ENCODE measurements around the gene STRA6. TPM values are rescaled to one million over a fixed set of nuclear protein-coding genes. Genes with fewer than 3 reads are reported as not detected.

Gene STRA6
- total RNA-seq, 1 experiment from 2014 or later, result 0.29 TPM

DNA sequence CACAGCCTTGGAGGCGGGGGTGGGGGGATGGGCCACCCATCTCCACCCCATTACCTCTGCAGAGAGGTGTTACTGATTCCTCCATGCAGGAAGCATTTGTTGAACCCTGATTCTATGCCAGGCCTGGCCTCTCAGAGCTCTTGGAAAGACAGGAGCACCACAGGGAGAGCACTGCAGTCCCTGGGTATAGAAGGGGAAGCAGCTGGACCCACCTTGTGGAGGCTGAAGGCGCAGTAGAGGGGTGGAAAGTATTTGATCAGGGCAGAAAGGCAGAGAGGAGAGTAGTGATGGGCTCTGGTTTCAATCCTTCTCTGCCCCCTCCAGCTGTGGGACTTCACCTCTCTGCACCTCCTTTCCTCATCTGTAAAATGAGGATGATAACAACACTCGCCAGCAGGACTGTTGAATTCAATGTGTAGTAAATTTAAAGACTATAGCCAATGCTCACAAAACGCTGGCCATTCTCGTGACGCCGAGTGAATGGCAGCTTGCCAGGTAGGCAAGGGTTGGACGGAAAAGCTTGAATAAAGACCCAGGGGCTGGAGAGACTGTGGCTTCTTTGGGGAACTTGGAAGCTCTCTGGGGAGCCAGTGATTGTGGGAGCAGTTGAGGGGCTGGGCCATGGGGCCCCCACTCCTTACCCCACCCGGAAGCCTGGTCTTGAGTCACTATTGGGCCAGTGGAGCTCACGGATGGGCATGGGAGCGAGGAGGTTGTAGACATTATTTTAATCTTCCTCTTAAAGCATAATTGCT lies 25.6 kb upstream of the STRA6 start:
- ATAC-seq (no peak), DNase-seq (no peak)
- H3K4me3 ChIP-seq (ENCODE audit: low read length), result no peak overlapping the region
- H3K4me2 ChIP-seq (ENCODE audit: low read length), result no peak overlapping the region
- no peaks in the 10 kb centered on the region for H3K27me3 ChIP-seq (ENCODE audit: low read length)
- TF ChIP-seq, protein P1, sequence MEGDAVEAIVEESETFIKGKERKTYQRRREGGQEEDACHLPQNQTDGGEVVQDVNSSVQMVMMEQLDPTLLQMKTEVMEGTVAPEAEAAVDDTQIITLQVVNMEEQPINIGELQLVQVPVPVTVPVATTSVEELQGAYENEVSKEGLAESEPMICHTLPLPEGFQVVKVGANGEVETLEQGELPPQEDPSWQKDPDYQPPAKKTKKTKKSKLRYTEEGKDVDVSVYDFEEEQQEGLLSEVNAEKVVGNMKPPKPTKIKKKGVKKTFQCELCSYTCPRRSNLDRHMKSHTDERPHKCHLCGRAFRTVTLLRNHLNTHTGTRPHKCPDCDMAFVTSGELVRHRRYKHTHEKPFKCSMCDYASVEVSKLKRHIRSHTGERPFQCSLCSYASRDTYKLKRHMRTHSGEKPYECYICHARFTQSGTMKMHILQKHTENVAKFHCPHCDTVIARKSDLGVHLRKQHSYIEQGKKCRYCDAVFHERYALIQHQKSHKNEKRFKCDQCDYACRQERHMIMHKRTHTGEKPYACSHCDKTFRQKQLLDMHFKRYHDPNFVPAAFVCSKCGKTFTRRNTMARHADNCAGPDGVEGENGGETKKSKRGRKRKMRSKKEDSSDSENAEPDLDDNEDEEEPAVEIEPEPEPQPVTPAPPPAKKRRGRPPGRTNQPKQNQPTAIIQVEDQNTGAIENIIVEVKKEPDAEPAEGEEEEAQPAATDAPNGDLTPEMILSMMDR (conservative IDR thresholded peaks at IDR 0.05; ENCODE audit: low read depth, low read length), result no peak
- no peak for TF ChIP-seq EZH2 (IDR thresholded peaks at IDR 0.05; ENCODE audit: low read length, unreplicated experiment)
- no peaks in the 10 kb centered on the region for H3K4me1 ChIP-seq (ENCODE audit: insufficient read depth, low read length)
- H3K9me2 ChIP-seq (replicated peaks; ENCODE audit: low read length), result no peaks in the 10 kb centered on the region
- H3K27ac ChIP-seq (ENCODE audit: low read length), result no peak overlapping the region
- intact Hi-C loops (cut with micrococcal nuclease), result no loop called here
- no peaks in the 10 kb centered on the region for H3F3A ChIP-seq (ENCODE audit: low read length, unreplicated experiment)
- BruUV-seq (replicated peaks), result no TSS peak
- H3K9ac ChIP-seq (ENCODE audit: low read length), result no peak overlapping the region
- POLR2A ChIA-PET (ENCODE audit: unreplicated experiment), result no interaction called here
- no peaks in the 10 kb centered on the region for H3K36me3 ChIP-seq (ENCODE audit: low read depth, low read length)
- H4K20me1 ChIP-seq (ENCODE audit: low read length), result no peaks in the 10 kb centered on the region
- CTCF ChIA-PET, result no interaction called here
- H2AFZ ChIP-seq (ENCODE audit: low read length), result no peak overlapping the region
- no peaks in the 10 kb centered on the region for H3K79me2 ChIP-seq (ENCODE audit: low read length)
- H3K9me3 ChIP-seq (ENCODE audit: low read length), result no peaks in the 10 kb centered on the region

DNA sequence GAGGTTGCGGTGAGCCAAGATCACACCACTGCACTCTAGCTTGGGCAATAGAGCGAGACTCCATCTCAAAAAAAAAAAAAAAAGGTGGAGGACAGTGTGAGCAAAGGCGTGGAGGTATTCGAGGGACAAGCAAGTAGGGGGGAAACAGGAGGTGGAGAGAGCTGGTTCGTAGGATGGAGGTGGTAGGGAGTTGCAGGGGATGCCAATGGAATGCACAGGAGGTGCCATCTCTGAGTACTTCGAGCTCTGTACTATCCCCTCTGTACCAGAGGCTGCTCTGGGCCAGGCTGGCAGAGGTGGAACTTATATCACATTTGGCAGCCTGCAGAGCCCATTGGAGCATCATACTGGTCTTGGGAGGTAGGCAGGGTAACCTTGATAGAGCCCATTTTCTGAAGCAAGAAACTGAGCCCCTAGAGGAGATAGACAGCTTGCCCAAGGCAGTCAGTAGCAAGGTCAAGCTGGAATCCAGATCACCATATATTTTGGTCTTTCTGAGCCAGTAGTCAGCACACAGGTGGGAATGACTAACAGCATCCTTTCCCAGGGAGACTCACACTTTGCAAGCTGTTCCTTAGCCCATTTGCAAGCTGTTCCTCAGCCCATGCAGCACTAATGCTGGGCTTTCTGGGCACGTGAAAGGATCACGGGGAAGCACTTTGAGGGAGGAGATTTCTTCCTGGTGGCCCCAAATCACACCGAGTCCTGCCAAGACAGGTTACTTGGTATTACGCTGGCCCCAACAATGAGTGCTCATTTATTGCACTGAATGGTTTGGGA lies 24.4 kb upstream of the STRA6 start:
- no peaks in the 10 kb centered on the region for H3K36me3 ChIP-seq (ENCODE audit: low read depth, low read length)
- no peak overlapping the region for H3K27ac ChIP-seq (ENCODE audit: low read length)
- no peak overlapping the region for H3K4me3 ChIP-seq (ENCODE audit: low read length)
- H3F3A ChIP-seq (ENCODE audit: low read length, unreplicated experiment), result no peaks in the 10 kb centered on the region
- no peaks in the 10 kb centered on the region for H3K9me2 ChIP-seq (replicated peaks; ENCODE audit: low read length)
- no peaks in the 10 kb centered on the region for H3K9me3 ChIP-seq (ENCODE audit: low read length)
- TF ChIP-seq EZH2phosphoT487 (IDR thresholded peaks at IDR 0.05; ENCODE audit: borderline replicate concordance, low read length), result no peak
- TF ChIP-seq EZH2 (IDR thresholded peaks at IDR 0.05; ENCODE audit: low read length, unreplicated experiment), result no peak
- TF ChIP-seq, protein P1 (conservative IDR thresholded peaks at IDR 0.05; ENCODE audit: low read depth, low read length), result no peak
- no peaks in the 10 kb centered on the region for H3K79me2 ChIP-seq (ENCODE audit: low read length)
- H3K27me3 ChIP-seq (ENCODE audit: low read length), result no peaks in the 10 kb centered on the region
- ATAC-seq (no peak), DNase-seq (no peak)
- H3K4me1 ChIP-seq (ENCODE audit: insufficient read depth, low read length), result no peaks in the 10 kb centered on the region
- intact Hi-C loops (cut with micrococcal nuclease), result no loop called here
- ChIA-PET CTCF (no interaction called here), POLR2A (ENCODE audit: unreplicated experiment) (no interaction called here)
- H3K4me2 ChIP-seq (ENCODE audit: low read length), result no peak overlapping the region
- no peak overlapping the region for H2AFZ ChIP-seq (ENCODE audit: low read length)
- no TSS peak for BruUV-seq (replicated peaks)
- no peaks in the 10 kb centered on the region for H4K20me1 ChIP-seq (ENCODE audit: low read length)
- H3K9ac ChIP-seq (ENCODE audit: low read length), result no peak overlapping the region

DNA sequence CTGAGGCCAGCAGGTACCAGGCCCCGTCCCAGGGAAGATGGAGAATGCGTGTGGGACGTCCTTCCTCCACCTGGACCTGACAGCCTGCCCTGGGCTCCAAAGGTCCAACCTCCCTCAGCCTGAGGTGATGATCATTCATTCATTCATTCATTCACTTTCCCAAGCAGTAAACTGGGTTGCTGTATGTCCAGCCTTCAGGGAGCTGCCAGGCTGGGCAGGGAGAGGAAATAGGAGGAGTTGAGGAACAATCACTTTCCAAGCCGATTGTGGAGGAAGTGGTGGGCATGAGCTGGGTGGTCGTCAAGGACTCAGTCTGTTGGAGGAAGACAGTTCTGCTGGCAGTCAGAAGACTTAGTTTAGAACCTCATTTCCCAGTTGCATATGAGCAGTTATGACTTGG lies 23.3 kb upstream of the STRA6 start:
- Histone ChIP-seq H3K4me2 (ENCODE audit: low read length) (no peak overlapping the region), H3K36me3 (ENCODE audit: low read depth, low read length) (no peaks in the 10 kb centered on the region), H3K4me3 (ENCODE audit: low read length) (no peak overlapping the region), H3K4me1 (ENCODE audit: insufficient read depth, low read length) (no peaks in the 10 kb centered on the region), H3K9ac (ENCODE audit: low read length) (no peak overlapping the region), H3F3A (ENCODE audit: low read length, unreplicated experiment) (no peaks in the 10 kb centered on the region), H3K9me2 (replicated peaks; ENCODE audit: low read length) (no peaks in the 10 kb centered on the region), H3K27ac (ENCODE audit: low read length) (no peak overlapping the region), H3K27me3 (ENCODE audit: low read length) (0 out of 2 replicates have a peak, but pooled peaks cover 3% of the 10 kb centered on the region), H3K79me2 (ENCODE audit: low read length) (no peaks in the 10 kb centered on the region), H4K20me1 (ENCODE audit: low read length) (no peaks in the 10 kb centered on the region), H3K9me3 (ENCODE audit: low read length) (no peaks in the 10 kb centered on the region), H2AFZ (ENCODE audit: low read length) (no peak overlapping the region)
- no peak for TF ChIP-seq EZH2 (IDR thresholded peaks at IDR 0.05; ENCODE audit: low read length, unreplicated experiment)
- TF ChIP-seq EZH2phosphoT487 (IDR thresholded peaks at IDR 0.05; ENCODE audit: borderline replicate concordance, low read length), result no peak
- TF ChIP-seq, protein P1 (conservative IDR thresholded peaks at IDR 0.05; ENCODE audit: low read depth, low read length), result no peak
- intact Hi-C loops (cut with micrococcal nuclease), result no loop called here
- ChIA-PET POLR2A (ENCODE audit: unreplicated experiment) (no interaction called here), CTCF (no interaction called here)
- DNase-seq (no peak), ATAC-seq (no peak)
- BruUV-seq (replicated peaks), result no TSS peak
